IMR-90 (cell line): Measurements from ENCODE around the gene ANKRD6.

Source experiments
- BHLHE40 ChIP-seq: fragments of 150-350 bp; IDR thresholded peaks from 2 replicates; pipeline ENCODE4 v1.6.1; 2016; ENCODE audit warnings: mild to moderate bottlenecking, low read depth, low read length
- CEBPB ChIP-seq: IDR thresholded peaks from 2 replicates; pipeline ENCODE4 v1.6.1; 2012; ENCODE audit warnings: low read depth, low read length, improper control_type of control experiment
- CHD1 ChIP-seq: IDR thresholded peaks from 2 replicates; pipeline ENCODE4 v1.6.1; 2012; ENCODE audit warnings: low read depth, low read length, improper control_type of control experiment
- CTCF ChIP-seq: conservative IDR thresholded peaks from 2 replicates; pipeline ENCODE4 v1.5.1; 2012; ENCODE audit warnings: mild to moderate bottlenecking, low read depth, low read length, improper control_type of control experiment
- FOS ChIP-seq: fragments of 150-350 bp; IDR thresholded peaks from 2 replicates; pipeline ENCODE4 v1.6.1; 2016; ENCODE audit warnings: low read depth, low read length
- POLR2A ChIP-seq: IDR thresholded peaks from 2 replicates; pipeline ENCODE4 v1.6.1; 2012; ENCODE audit warnings: mild to moderate bottlenecking, low read depth, low read length
- RAD21 ChIP-seq: IDR thresholded peaks from 2 replicates; pipeline ENCODE4 v1.6.1; 2012; ENCODE audit warnings: low read length, improper control_type of control experiment
- RFX5 ChIP-seq: IDR thresholded peaks from 2 replicates; pipeline ENCODE4 v1.8.0; 2012; ENCODE audit warnings: low read depth, mild to moderate bottlenecking, low read length, moderate library complexity
- USF2 ChIP-seq: fragments of 150-350 bp; IDR thresholded peaks from 2 replicates; pipeline ENCODE4 v1.6.1; 2017; ENCODE audit warnings: mild to moderate bottlenecking, antibody characterized with exemption, low read length, low read depth

GRCh38 chr6:89590133-89590532 lies 157.2 kb downstream of the ANKRD6 start:
- TF ChIP-seq CHD1 (no peak), CTCF (no peak), RFX5 (no peak), FOS (no peak), RAD21 (no peak), CEBPB (no peak), POLR2A (no peak), USF2 (no peak), BHLHE40 (no peak)
